HCT116 (cell line): ENCODE results near the gene ADD1.

Source experiments
- CBX3 ChIP-seq: IDR thresholded peaks from 2 replicates; pipeline ENCODE4 v1.6.1; 2012; ENCODE audit warnings: low read depth
- CTCF ChIP-seq, 3 experiments: fragments of 200-600 bp in 1 of 3; sonication (generic) in 1 of 3; IDR thresholded peaks in 2 of 3; conservative IDR thresholded peaks in 1 of 3; 2 replicates each; pipeline ENCODE4 v1.5.1; 2012 to 2017; ENCODE audit warnings: low read depth in 2 of 3, low read length in 2 of 3, antibody characterized with exemption in 1 of 3, borderline replicate concordance in 1 of 3, control low read depth in 1 of 3, mild to moderate bottlenecking in 1 of 3, mixed read lengths in 1 of 3, mixed run types in 1 of 3, moderate library complexity in 1 of 3; ENCODE audit not compliant: insufficient read depth in 1 of 3
- POLR2A ChIP-seq: IDR thresholded peaks from 2 replicates; pipeline ENCODE4 v1.7.0; 2011; ENCODE audit warnings: borderline replicate concordance; ENCODE audit not compliant: insufficient read depth, insufficient read length; ENCODE audit errors: extremely low read depth
- SP1 ChIP-seq: IDR thresholded peaks from 2 replicates; pipeline ENCODE4 v1.6.1; 2012; ENCODE audit warnings: low read depth
- YY1 ChIP-seq: IDR thresholded peaks from 2 replicates; pipeline ENCODE4 v1.6.1; 2011; ENCODE audit warnings: low read length, low read depth, moderate library complexity, mild to moderate bottlenecking; ENCODE audit not compliant: insufficient replicate concordance; ENCODE audit errors: extremely low read depth
- ZNF274 ChIP-seq: fragments of 200-500 bp; sonication (Bioruptor generic); IDR thresholded peaks from 2 replicates; pipeline ENCODE4 v1.6.1; 2014; ENCODE audit warnings: mild to moderate bottlenecking, low read depth, low read length, inconsistent platforms
- TF ChIP-seq, protein P1 (sequence below): IDR thresholded peaks from 2 replicates; pipeline ENCODE4 v1.6.1; 2011; ENCODE audit warnings: mild to moderate bottlenecking, low read length, moderate library complexity; ENCODE audit not compliant: insufficient replicate concordance; ENCODE audit errors: extremely low read depth
- TF ChIP-seq, protein P2 (sequence below): IDR thresholded peaks from 2 replicates; pipeline ENCODE4 v1.6.1; 2012

DNA sequence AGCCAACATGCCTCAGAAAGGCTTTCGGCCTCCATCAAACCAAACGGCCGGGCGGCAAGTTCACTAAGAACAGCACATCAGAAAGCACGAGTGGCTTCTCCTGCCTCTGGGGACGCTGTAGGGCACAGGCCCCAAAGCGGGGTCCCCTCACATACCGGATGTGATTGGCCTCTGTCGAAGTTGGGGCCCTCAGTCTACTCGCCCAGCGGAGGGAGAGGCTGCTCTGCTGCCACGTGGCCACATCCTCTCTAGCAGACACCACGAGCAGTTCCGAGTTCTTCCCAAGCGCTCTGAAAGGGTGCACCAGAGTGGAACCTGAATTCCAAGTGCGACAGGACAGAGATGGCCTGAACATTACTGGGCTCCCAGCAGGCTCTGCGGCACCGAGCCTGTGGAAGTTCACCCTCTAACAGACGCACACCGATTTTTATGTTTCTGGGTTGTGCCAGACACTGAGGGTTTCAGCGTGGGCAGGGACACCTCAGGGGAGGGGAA lies 98.4 kb downstream of the ADD1 start:
- TF ChIP-seq CTCF (IDR thresholded peaks at IDR 0.05 in 2 of 3, conservative IDR thresholded peaks at IDR 0.05 in 1 of 3; ENCODE audit: borderline replicate concordance in 1 of 3, insufficient read depth in 1 of 3, low read depth in 2 of 3, low read length in 2 of 3) (no peak), ZNF274 (no peak), SP1 (no peak), YY1 (no peak), CBX3 (no peak), POLR2A (no peak)
- TF ChIP-seq, protein P1, sequence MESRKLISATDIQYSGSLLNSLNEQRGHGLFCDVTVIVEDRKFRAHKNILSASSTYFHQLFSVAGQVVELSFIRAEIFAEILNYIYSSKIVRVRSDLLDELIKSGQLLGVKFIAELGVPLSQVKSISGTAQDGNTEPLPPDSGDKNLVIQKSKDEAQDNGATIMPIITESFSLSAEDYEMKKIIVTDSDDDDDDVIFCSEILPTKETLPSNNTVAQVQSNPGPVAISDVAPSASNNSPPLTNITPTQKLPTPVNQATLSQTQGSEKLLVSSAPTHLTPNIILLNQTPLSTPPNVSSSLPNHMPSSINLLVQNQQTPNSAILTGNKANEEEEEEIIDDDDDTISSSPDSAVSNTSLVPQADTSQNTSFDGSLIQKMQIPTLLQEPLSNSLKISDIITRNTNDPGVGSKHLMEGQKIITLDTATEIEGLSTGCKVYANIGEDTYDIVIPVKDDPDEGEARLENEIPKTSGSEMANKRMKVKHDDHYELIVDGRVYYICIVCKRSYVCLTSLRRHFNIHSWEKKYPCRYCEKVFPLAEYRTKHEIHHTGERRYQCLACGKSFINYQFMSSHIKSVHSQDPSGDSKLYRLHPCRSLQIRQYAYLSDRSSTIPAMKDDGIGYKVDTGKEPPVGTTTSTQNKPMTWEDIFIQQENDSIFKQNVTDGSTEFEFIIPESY = no peak
- TF ChIP-seq, protein P2, sequence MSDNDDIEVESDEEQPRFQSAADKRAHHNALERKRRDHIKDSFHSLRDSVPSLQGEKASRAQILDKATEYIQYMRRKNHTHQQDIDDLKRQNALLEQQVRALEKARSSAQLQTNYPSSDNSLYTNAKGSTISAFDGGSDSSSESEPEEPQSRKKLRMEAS = no peak
